Measurements from ENCODE around the gene DHX9.
A peak's percentile ranks its signal among the peaks of the same experiment; 100 is the strongest.
"Not testable (repeated sequence)": the region's sequence is repeated elsewhere in the genome, so short reads cannot be mapped to it uniquely, and the experiment has no call there.

Gene DHX9

DNA sequence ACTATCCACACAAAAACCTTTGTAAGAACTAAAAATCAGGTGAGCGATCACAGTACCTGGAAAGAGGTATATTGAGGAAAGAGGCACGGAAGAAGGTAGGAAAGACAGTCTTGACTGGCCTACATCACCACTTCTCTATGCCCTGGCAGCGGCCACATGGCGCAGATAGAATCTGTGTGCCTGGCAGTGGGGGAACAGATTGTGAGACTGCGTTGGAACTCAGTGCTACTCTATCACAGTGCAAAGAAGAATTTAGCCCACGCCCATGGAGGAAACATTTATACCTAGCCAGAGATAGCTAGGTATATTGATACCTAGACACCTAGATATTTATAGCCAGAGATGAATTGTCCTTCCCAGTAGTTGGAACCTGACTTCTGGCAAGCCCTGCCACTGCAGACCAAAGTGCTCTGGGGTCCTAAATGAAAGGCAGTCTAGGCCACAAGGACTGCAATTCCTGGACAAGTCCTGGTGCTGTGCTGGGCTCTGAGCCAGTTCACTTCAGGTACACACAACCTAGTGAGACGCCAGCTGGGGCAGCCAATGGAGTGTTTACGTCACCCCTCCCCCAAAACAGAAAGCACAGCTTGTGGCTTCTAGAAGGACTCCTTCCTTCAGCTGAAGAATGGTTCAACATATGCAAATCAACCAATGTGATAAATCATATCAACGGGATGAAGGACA, 51.9 kb downstream of the DHX9 start:
- DNase-seq = no peak

DNA sequence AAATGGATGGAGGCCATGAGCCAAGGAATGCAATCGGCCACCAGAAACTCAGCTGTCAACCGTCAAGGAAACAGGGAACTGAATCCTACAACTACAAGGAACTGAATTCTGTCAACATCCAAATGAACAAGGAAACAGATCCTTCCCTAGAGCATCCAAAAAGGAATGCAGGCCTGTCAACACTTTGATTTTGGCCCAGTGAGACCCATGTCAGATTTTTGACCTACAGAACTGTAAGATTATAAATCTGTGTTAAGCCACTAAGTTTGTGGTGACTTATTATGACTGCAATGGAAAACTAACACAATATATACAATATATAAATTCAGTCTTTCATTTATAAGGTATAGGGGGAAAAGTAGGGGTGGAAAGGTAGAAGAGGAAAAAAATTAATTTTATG, 58.5 kb downstream of the DHX9 start:
- no peak for DNase-seq

DNA sequence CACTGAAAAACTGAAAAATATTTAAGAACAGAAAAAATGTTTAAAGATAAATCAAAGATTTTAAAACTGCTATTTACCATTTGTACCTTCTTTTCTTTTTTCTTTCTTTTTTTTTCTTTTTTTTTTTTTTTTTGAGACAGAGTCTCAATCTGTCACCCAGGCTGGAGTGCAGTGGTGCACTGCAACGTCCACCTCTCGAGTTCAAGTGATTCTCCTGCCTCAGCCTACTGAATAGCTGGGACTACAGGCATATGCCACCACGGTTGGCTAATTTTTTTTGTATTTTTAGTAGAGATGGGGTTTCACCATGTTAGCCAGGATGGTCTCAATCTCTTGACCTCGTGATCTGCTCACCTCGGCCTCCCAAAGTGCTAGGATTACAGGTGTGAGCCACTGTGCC, 62.8 kb downstream of the DHX9 start:
- DNase-seq = not testable (repeated sequence)

DNA sequence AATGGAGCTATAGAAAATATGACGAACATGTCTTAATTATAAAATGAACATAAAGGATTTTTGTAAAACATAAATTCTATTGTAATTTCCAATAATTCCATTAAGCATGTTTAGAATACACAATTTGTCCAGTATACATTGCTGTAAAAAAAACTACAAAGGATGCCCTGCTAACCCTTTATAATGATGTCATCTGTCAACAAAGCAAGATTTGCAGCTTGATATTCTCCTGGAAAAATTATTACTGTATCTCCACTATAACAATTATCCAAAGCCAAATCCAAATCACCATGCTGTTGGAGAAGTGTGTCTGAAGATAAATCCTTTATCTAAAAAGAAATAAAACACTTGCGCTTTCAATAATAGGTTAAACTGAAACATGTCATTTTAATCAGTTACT, 66.2 kb downstream of the DHX9 start:
- DNase-seq = no peak

GRCh38 chr1:182909578-182909977, 70.4 kb downstream of the DHX9 start:
- DNase-seq = no peak

DNA sequence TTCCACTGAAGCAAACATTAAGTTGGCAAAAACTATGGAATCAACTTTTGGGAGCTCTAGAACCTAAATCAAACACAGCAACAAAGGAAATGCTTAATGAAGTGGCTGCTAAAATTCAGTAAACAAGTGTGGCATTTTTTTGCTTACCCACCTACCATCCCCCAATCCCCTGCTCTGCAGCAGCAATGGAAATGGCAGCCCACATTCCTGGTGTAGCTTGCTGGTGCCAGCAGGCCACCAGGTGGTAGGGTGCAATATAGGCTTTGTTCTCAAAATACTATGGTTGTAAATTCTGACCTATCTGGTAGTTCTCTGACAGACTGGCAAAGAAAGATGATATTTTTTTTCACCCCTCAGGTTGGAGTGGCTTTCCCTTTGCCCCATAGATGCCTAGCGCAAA, 71.0 kb downstream of the DHX9 start:
- no peak for DNase-seq

DNA sequence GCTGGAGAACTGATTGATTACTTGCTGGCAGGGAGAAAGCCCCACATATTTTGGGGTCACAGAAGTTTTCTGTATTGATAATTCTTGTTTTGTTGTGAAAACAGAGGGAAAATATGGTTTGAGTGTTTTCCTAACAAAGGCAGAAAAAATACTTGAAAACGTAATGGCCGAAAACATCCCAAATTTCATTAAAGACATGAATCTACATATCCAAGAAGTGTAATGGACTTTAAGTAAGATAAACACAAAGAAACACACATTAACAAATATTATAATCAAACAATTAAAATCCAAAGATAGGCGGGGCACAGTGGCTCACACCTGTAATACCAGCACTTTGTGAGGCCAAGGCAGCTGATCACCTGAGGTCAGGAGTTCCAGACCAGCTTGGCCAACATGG, 74.3 kb downstream of the DHX9 start:
- no peak for DNase-seq

- no peak for DNase-seq
Measured at GRCh38 chr1:182917378-182917777, 78.2 kb downstream of the DHX9 start.

- DNase-seq = no peak
Measured at GRCh38 chr1:182925661-182926060, 86.5 kb downstream of the DHX9 start.

DNA sequence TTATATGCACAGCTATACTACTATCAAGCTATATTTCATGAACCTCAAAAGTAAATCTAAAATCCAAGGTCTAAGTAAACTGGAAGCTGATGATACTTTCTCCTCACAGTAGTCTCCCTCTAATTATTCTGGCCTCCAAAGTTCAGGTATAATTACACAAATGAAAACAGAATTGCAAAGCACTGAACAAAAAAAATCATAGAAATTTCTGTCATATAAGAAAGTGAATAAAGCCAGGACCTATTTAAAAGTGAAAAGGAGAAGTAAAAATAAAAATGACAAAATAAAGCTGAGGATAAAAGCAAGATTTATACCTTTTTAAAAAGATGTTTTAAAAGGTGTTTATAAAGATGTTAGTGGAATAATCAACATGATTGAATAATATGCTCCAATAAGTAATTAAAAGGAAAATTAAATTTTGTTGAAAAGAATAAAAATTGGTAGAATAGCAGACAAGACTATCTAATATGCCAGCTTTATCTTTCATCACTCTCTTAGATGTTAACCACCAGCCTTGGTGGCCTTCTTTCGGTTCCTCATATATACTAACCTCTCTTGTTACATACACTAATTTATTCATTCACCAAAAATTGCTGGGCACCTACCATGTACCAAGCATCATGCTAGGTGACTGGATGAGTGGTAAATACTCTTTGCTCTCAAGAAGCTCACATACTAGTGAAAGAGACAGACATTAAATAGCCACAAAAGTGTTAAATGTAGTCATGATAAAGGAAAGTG, 88.7 kb downstream of the DHX9 start:
- DNase-seq = peak; percentile 2

- DNase-seq = no peak
Measured at GRCh38 chr1:182930985-182931384, 91.8 kb downstream of the DHX9 start.

- no peak for DNase-seq
Measured at GRCh38 chr1:182935716-182936115, 96.6 kb downstream of the DHX9 start.
